ENCODE data around the gene ANKS1B.

Gene ANKS1B

GRCh38 chr12:98819821-98820404 is 1164.8 kb downstream of the ANKS1B start:
- no peaks in the 10 kb centered on the region for H3K9me3 ChIP-seq (ENCODE audit: low read length)
- no peak overlapping the region for H3K4me3 ChIP-seq (ENCODE audit: low read length)
- H3K27me3 ChIP-seq (ENCODE audit: insufficient read depth, low read length) = no peaks in the 10 kb centered on the region
- H3K4me1 ChIP-seq (ENCODE audit: insufficient read depth, low read length) = peaks cover 32% of the 10 kb centered on the region
- no peaks in the 10 kb centered on the region for H3K36me3 ChIP-seq (ENCODE audit: insufficient read depth, low read length)
- no peak overlapping the region for H2AFZ ChIP-seq (ENCODE audit: low read depth, low read length)

- no peaks in the 10 kb centered on the region for H3K27me3 ChIP-seq (ENCODE audit: insufficient read depth, low read length)
- H3K36me3 ChIP-seq (ENCODE audit: insufficient read depth, low read length) = no peaks in the 10 kb centered on the region
- H2AFZ ChIP-seq (ENCODE audit: low read depth, low read length) = no peak overlapping the region
- peaks cover 32% of the 10 kb centered on the region for H3K4me1 ChIP-seq (ENCODE audit: insufficient read depth, low read length)
- H3K4me3 ChIP-seq (ENCODE audit: low read length) = no peak overlapping the region
- H3K9me3 ChIP-seq (ENCODE audit: low read length) = no peaks in the 10 kb centered on the region
Observed at GRCh38 chr12:98819071-98819470, 1165.7 kb downstream of the ANKS1B start.

GRCh38 chr12:98818239-98818638 is 1166.5 kb downstream of the ANKS1B start:
- no peaks in the 10 kb centered on the region for H3K27me3 ChIP-seq (ENCODE audit: insufficient read depth, low read length)
- no peaks in the 10 kb centered on the region for H3K36me3 ChIP-seq (ENCODE audit: insufficient read depth, low read length)
- no peaks in the 10 kb centered on the region for H3K9me3 ChIP-seq (ENCODE audit: low read length)
- H3K4me3 ChIP-seq (ENCODE audit: low read length) = no peak overlapping the region
- H2AFZ ChIP-seq (ENCODE audit: low read depth, low read length) = no peak overlapping the region
- peaks cover 31% of the 10 kb centered on the region for H3K4me1 ChIP-seq (ENCODE audit: insufficient read depth, low read length)

- Histone ChIP-seq H3K9me3 (ENCODE audit: low read length) (no peaks in the 10 kb centered on the region), H3K4me1 (ENCODE audit: insufficient read depth, low read length) (peaks cover 27% of the 10 kb centered on the region), H3K4me3 (ENCODE audit: low read length) (no peak overlapping the region), H2AFZ (ENCODE audit: low read depth, low read length) (no peak overlapping the region), H3K36me3 (ENCODE audit: insufficient read depth, low read length) (no peaks in the 10 kb centered on the region), H3K27me3 (ENCODE audit: insufficient read depth, low read length) (no peaks in the 10 kb centered on the region)
Observed at GRCh38 chr12:98817742-98818141, 1167.0 kb downstream of the ANKS1B start.

GRCh38 chr12:98816720-98817119 is 1168.0 kb downstream of the ANKS1B start:
- H3K27me3 ChIP-seq (ENCODE audit: insufficient read depth, low read length) = no peaks in the 10 kb centered on the region
- no peaks in the 10 kb centered on the region for H3K9me3 ChIP-seq (ENCODE audit: low read length)
- no peak overlapping the region for H3K4me3 ChIP-seq (ENCODE audit: low read length)
- no peaks in the 10 kb centered on the region for H3K36me3 ChIP-seq (ENCODE audit: insufficient read depth, low read length)
- peaks cover 27% of the 10 kb centered on the region for H3K4me1 ChIP-seq (ENCODE audit: insufficient read depth, low read length)
- no peak overlapping the region for H2AFZ ChIP-seq (ENCODE audit: low read depth, low read length)

- Histone ChIP-seq H3K4me3 (ENCODE audit: low read length) (no peak overlapping the region), H3K27me3 (ENCODE audit: insufficient read depth, low read length) (peaks cover 3% of the 10 kb centered on the region), H2AFZ (ENCODE audit: low read depth, low read length) (no peak overlapping the region), H3K36me3 (ENCODE audit: insufficient read depth, low read length) (no peaks in the 10 kb centered on the region), H3K4me1 (ENCODE audit: insufficient read depth, low read length) (peaks cover 4% of the 10 kb centered on the region), H3K9me3 (ENCODE audit: low read length) (no peaks in the 10 kb centered on the region)
Observed at GRCh38 chr12:98814254-98814653, 1170.5 kb downstream of the ANKS1B start.

GRCh38 chr12:98812225-98812624 is 1172.5 kb downstream of the ANKS1B start:
- H3K4me3 ChIP-seq (ENCODE audit: low read length) = no peak overlapping the region
- H3K27me3 ChIP-seq (ENCODE audit: insufficient read depth, low read length) = peaks cover 3% of the 10 kb centered on the region
- no peaks in the 10 kb centered on the region for H3K36me3 ChIP-seq (ENCODE audit: insufficient read depth, low read length)
- H3K4me1 ChIP-seq (ENCODE audit: insufficient read depth, low read length) = no peaks in the 10 kb centered on the region
- no peak overlapping the region for H2AFZ ChIP-seq (ENCODE audit: low read depth, low read length)
- no peaks in the 10 kb centered on the region for H3K9me3 ChIP-seq (ENCODE audit: low read length)

- no peak overlapping the region for H3K4me3 ChIP-seq (ENCODE audit: low read length)
- H3K9me3 ChIP-seq (ENCODE audit: low read length) = no peaks in the 10 kb centered on the region
- H2AFZ ChIP-seq (ENCODE audit: low read depth, low read length) = no peak overlapping the region
- H3K4me1 ChIP-seq (ENCODE audit: insufficient read depth, low read length) = no peaks in the 10 kb centered on the region
- H3K27me3 ChIP-seq (ENCODE audit: insufficient read depth, low read length) = peaks cover 3% of the 10 kb centered on the region
- no peaks in the 10 kb centered on the region for H3K36me3 ChIP-seq (ENCODE audit: insufficient read depth, low read length)
Observed at GRCh38 chr12:98808243-98808875, 1176.4 kb downstream of the ANKS1B start.

GRCh38 chr12:98807187-98807586 is 1177.5 kb downstream of the ANKS1B start:
- Histone ChIP-seq H3K36me3 (ENCODE audit: insufficient read depth, low read length) (no peaks in the 10 kb centered on the region), H3K9me3 (ENCODE audit: low read length) (no peaks in the 10 kb centered on the region), H3K4me1 (ENCODE audit: insufficient read depth, low read length) (no peaks in the 10 kb centered on the region), H3K4me3 (ENCODE audit: low read length) (no peak overlapping the region), H2AFZ (ENCODE audit: low read depth, low read length) (no peak overlapping the region), H3K27me3 (ENCODE audit: insufficient read depth, low read length) (peaks cover 3% of the 10 kb centered on the region)

GRCh38 chr12:98803468-98804209 is 1181.1 kb downstream of the ANKS1B start:
- Histone ChIP-seq H2AFZ (ENCODE audit: low read depth, low read length) (no peak overlapping the region), H3K4me1 (ENCODE audit: insufficient read depth, low read length) (peaks cover 5% of the 10 kb centered on the region), H3K27me3 (ENCODE audit: insufficient read depth, low read length) (no peaks in the 10 kb centered on the region), H3K9me3 (ENCODE audit: low read length) (no peaks in the 10 kb centered on the region), H3K4me3 (ENCODE audit: low read length) (no peak overlapping the region), H3K36me3 (ENCODE audit: insufficient read depth, low read length) (no peaks in the 10 kb centered on the region)

- Histone ChIP-seq H3K27me3 (ENCODE audit: insufficient read depth, low read length) (no peaks in the 10 kb centered on the region), H3K4me1 (ENCODE audit: insufficient read depth, low read length) (peaks cover 5% of the 10 kb centered on the region), H3K9me3 (ENCODE audit: low read length) (no peaks in the 10 kb centered on the region), H3K4me3 (ENCODE audit: low read length) (no peak overlapping the region), H2AFZ (ENCODE audit: low read depth, low read length) (no peak overlapping the region), H3K36me3 (ENCODE audit: insufficient read depth, low read length) (no peaks in the 10 kb centered on the region)
Observed at GRCh38 chr12:98799822-98800221, 1184.9 kb downstream of the ANKS1B start.

GRCh38 chr12:98799146-98799810 is 1185.5 kb downstream of the ANKS1B start:
- Histone ChIP-seq H3K4me3 (ENCODE audit: low read length) (no peak overlapping the region), H3K4me1 (ENCODE audit: insufficient read depth, low read length) (peaks cover 5% of the 10 kb centered on the region), H2AFZ (ENCODE audit: low read depth, low read length) (no peak overlapping the region), H3K36me3 (ENCODE audit: insufficient read depth, low read length) (no peaks in the 10 kb centered on the region), H3K27me3 (ENCODE audit: insufficient read depth, low read length) (no peaks in the 10 kb centered on the region), H3K9me3 (ENCODE audit: low read length) (no peaks in the 10 kb centered on the region)

GRCh38 chr12:98797200-98797599 is 1187.5 kb downstream of the ANKS1B start:
- Histone ChIP-seq H3K4me1 (ENCODE audit: insufficient read depth, low read length) (peaks cover 5% of the 10 kb centered on the region), H3K36me3 (ENCODE audit: insufficient read depth, low read length) (no peaks in the 10 kb centered on the region), H2AFZ (ENCODE audit: low read depth, low read length) (no peak overlapping the region), H3K27me3 (ENCODE audit: insufficient read depth, low read length) (no peaks in the 10 kb centered on the region), H3K4me3 (ENCODE audit: low read length) (no peak overlapping the region), H3K9me3 (ENCODE audit: low read length) (no peaks in the 10 kb centered on the region)

Data from neuron (in vitro differentiated cells).